DMS153 treated with DMSO at 0.1 percent for 48 hours (cell line): Measurements from ENCODE around the gene TTLL7.

Experiments used
- DNase-seq: peaks from one replicate; lab custom pipeline; 2025; ENCODE audit not compliant: unreplicated experiment; lab: John Stamatoyannopoulos, UW

TTLL7 gene

GRCh38 chr1:83998498-83999315 is at the start of gene TTLL7:
TSS of gene TTLL7 (minus strand) at chr1:83999132. CDS start at chr1:83952211, 46,921 bp downstream.
- DNase-seq, result peak; percentile 85

- no peak for DNase-seq
Observed at GRCh38 chr1:84042461-84042860, 43.5 kb upstream of the TTLL7 start.

- DNase-seq, result no peak
Observed at GRCh38 chr1:84037758-84038611, 39.1 kb upstream of the TTLL7 start.

- no peak for DNase-seq
Observed at GRCh38 chr1:84031802-84032327, 32.9 kb upstream of the TTLL7 start.

GRCh38 chr1:84027368-84027767 is 28.4 kb upstream of the TTLL7 start:
- no peak for DNase-seq

GRCh38 chr1:84025966-84026365 is 27.0 kb upstream of the TTLL7 start:
- DNase-seq, result no peak

- no peak for DNase-seq
Observed at GRCh38 chr1:84021822-84022221, 22.9 kb upstream of the TTLL7 start.

GRCh38 chr1:84020151-84020550 is 21.2 kb upstream of the TTLL7 start:
- no peak for DNase-seq

- DNase-seq, result no peak
Observed at GRCh38 chr1:84019217-84019616, 20.3 kb upstream of the TTLL7 start.

- no peak for DNase-seq
Observed at GRCh38 chr1:84013708-84014107, 14.8 kb upstream of the TTLL7 start.

GRCh38 chr1:84012018-84012417 is 13.1 kb upstream of the TTLL7 start:
- no peak for DNase-seq

GRCh38 chr1:84010136-84010535 is 11.2 kb upstream of the TTLL7 start:
- DNase-seq, result no peak

- DNase-seq, result no peak
Observed at GRCh38 chr1:84008631-84009030, 9.7 kb upstream of the TTLL7 start.

GRCh38 chr1:84006591-84006990 is 7.7 kb upstream of the TTLL7 start:
- no peak for DNase-seq

- no peak for DNase-seq
Observed at GRCh38 chr1:84001501-84001900, 2.6 kb upstream of the TTLL7 start.

GRCh38 chr1:84000954-84001495 is 2.1 kb upstream of the TTLL7 start:
- no peak for DNase-seq

- DNase-seq, result no peak
Observed at GRCh38 chr1:84000196-84000885, 1.4 kb upstream of the TTLL7 start.

- DNase-seq, result peak; percentile 85
Observed at GRCh38 chr1:83999316-83999819, 436 bp upstream of the TTLL7 start.

GRCh38 chr1:83998205-83998497 is 781 bp downstream of the TTLL7 start:
- peak; percentile 22 for DNase-seq

GRCh38 chr1:83997631-83998030 is 1.3 kb downstream of the TTLL7 start:
- no peak for DNase-seq

GRCh38 chr1:83996621-83997020 is 2.3 kb downstream of the TTLL7 start:
- no peak for DNase-seq
